ENCODE data around the gene ZNRD2.
"Not testable (repeated sequence)": the region's sequence is repeated elsewhere in the genome, so short reads cannot be mapped to it uniquely, and the experiment has no call there.

Gene ZNRD2

GRCh38 chr11:65569973-65570918 is at the start of gene ZNRD2:
Gene ZNRD2, plus strand, starts transcription at chr11:65570477. Its CDS starts 15 bp downstream, at chr11:65570492.
- intact Hi-C loops (cut with DNase I), result loop anchor here (1.0 kb wide), 2 partner anchors 12 to 30 kb away; partner anchors contain the start of gene LTBP3
- DNase-seq, result peak; percentile 98 to 100 (median 99)

DNA sequence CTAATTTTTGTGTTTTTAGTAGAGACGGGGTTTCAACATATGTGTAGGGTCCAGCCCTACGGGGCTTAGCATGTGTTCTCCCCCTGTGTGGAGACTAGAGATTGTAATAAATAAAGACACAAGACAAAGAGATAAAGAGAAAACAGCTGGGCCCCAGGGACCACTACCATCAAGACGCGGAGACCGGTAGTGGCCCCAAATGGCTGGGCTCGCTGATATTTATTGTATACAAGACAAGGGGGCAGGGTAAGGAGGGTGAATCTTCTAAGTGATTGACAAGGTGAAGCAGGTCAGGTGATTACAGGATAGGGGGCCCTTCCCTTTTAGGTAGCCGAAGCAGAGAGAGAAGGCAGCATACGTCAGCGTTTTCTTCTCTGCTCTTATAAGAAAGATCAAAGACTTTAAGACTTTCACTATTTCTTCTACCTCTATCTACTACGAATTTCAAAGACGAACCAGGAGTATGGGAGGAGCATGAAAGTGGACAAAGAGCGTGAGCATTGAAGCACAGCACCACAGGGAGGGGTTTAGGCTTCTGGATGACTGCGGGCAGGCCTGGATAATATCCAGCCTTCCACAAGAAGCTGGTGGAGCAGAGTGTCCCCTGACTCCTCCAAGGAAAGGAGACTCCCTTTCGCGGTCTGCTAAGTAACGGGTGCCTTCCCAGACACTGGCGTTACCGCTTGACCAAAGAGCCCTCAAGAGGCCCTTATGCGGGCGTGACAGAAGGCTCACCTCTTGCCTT is 48.3 kb upstream of the ZNRD2 start:
- peak in 4 of 10 donors; percentile 2 to 32 (median 14) for DNase-seq
- intact Hi-C loops (cut with DNase I), result not testable (repeated sequence)

- intact Hi-C loops (cut with DNase I), result not testable (repeated sequence)
- peak in 4 of 10 donors; percentile 4 to 57 (median 38) for DNase-seq
Measured at GRCh38 chr11:65522718-65523630, 47.3 kb upstream of the ZNRD2 start.

DNA sequence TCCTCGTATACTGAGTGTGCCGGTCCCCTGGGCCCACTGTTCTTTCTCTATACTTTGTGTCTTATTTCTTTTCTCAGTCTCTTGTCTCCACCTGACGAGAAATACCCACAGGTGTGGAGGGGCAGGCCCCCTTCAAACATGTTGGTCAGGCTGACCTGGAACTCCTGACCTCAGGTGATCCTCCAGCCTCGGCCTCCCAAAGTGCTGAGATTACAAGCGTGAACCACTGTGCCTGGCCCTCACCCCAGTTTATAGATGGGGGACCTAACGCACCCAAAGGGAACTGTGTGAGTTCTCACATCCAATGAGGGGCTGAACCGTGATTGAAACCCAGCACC is 46.7 kb upstream of the ZNRD2 start:
- DNase-seq, result peak in 3 of 10 donors; percentile 12 to 78 (median 64)
- intact Hi-C loops (cut with DNase I), result not testable (repeated sequence)

GRCh38 chr11:65524014-65524740 is 46.1 kb upstream of the ZNRD2 start:
- intact Hi-C loops (cut with DNase I), result no loop called here
- DNase-seq, result peak in 4 of 10 donors; percentile 35 to 87 (median 74)

- DNase-seq, result peak; percentile 76 to 98 (median 84)
- intact Hi-C loops (cut with DNase I), result no loop called here
Measured at GRCh38 chr11:65524741-65525545, 45.3 kb upstream of the ZNRD2 start, which contains the start of gene SCYL1. Gene SCYL1, plus strand, starts transcription at chr11:65525083. Its CDS starts 71 bp downstream, at chr11:65525154.

DNA sequence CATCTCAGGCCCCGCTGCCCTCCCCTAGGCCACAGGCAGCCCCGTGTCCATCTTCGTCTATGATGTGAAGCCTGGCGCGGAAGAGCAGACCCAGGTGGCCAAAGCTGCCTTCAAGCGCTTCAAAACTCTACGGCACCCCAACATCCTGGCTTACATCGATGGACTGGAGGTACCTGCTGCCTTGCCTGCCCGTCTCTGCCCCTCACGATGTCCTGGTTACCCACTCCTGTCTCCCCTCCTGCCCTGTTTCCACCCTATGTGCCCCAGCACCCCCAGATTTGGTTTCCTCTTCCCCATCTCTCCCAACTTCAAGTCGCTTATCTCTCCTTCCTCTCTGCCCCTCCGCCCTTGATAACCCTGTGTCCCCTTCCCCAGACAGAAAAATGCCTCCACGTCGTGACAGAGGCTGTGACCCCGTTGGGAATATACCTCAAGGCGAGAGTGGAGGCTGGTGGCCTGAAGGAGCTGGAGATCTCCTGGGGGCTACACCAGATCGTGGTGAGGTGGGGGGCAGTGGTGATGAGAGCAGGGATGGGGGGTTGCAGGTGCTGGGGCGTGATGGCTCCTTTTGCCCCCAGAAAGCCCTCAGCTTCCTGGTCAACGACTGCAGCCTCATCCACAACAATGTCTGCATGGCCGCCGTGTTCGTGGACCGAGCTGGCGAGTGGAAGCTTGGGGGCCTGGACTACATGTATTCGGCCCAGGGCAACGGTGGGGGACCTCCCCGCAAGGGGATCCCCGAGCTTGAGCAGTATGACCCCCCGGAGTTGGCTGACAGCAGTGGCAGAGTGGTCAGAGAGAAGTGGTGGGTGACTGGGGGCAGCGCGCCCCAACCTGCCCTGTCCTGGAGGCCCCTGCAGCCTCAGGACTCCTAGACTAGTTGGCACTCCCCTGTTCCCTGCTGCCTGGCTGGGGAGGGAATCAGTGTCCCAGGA is 44.5 kb upstream of the ZNRD2 start:
- DNase-seq, result peak in 4 of 10 donors; percentile 21 to 77 (median 66)
- intact Hi-C loops (cut with DNase I), result no loop called here

DNA sequence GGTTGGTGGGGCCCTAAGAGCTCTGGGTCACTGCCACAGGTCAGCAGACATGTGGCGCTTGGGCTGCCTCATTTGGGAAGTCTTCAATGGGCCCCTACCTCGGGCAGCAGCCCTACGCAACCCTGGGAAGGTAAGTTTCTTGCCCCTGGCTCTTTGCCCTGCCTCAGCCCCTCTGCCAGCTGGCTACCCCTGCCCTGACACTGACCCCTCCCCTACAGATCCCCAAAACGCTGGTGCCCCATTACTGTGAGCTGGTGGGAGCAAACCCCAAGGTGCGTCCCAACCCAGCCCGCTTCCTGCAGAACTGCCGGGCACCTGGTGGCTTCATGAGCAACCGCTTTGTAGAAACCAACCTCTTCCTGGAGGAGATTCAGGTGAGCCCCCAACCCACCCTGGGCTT is 43.5 kb upstream of the ZNRD2 start:
- peak in 4 of 10 donors; percentile 9 to 72 (median 54) for DNase-seq
- intact Hi-C loops (cut with DNase I), result no loop called here

GRCh38 chr11:65528819-65529350 is 41.4 kb upstream of the ZNRD2 start:
- DNase-seq, result no peak
- intact Hi-C loops (cut with DNase I), result no loop called here

- DNase-seq, result no peak
- intact Hi-C loops (cut with DNase I), result no loop called here
Measured at GRCh38 chr11:65529475-65530156, 40.7 kb upstream of the ZNRD2 start.

- DNase-seq, result no peak
- intact Hi-C loops (cut with DNase I), result no loop called here
Measured at GRCh38 chr11:65530157-65530496, 40.1 kb upstream of the ZNRD2 start.

GRCh38 chr11:65532388-65533064 is 37.8 kb upstream of the ZNRD2 start:
- DNase-seq, result no peak
- intact Hi-C loops (cut with DNase I), result no loop called here

- DNase-seq, result no peak
- intact Hi-C loops (cut with DNase I), result no loop called here
Measured at GRCh38 chr11:65535102-65535501, 35.2 kb upstream of the ZNRD2 start.

GRCh38 chr11:65536412-65537295 is 33.6 kb upstream of the ZNRD2 start:
- DNase-seq, result no peak
- intact Hi-C loops (cut with DNase I), result no loop called here

GRCh38 chr11:65537296-65537597 is 33.0 kb upstream of the ZNRD2 start:
- DNase-seq, result no peak
- intact Hi-C loops (cut with DNase I), result no loop called here

Data from posterior cingulate gyrus (tissue), 11 donors.